Muscle layer of duodenum (tissue), 2 donors: ENCODE data around the gene PAAF1.
A peak's percentile ranks its signal among the peaks of the same experiment; 100 is the strongest.

ENCODE experiments used
- H3K27ac ChIP-seq: one replicate; pipeline ENCODE4 v1.7.0; 2013; ENCODE audit warnings: mild to moderate bottlenecking, low read length
- H3K27me3 ChIP-seq: one replicate; pipeline ENCODE4 v1.7.0; 2013; ENCODE audit warnings: low read depth, mild to moderate bottlenecking, control low read depth, low read length
- H3K36me3 ChIP-seq, 2 donors: one replicate each; pipeline ENCODE4 v1.7.0; 2013; ENCODE audit warnings: low read length in 2 of 2, control low read depth in 1 of 2, mild to moderate bottlenecking in 1 of 2; ENCODE audit not compliant: insufficient read depth in 2 of 2, control insufficient read depth in 1 of 2
- H3K4me1 ChIP-seq, 2 donors: one replicate each; pipeline ENCODE4 v1.7.0; 2013; ENCODE audit warnings: low read length in 2 of 2, mild to moderate bottlenecking in 2 of 2, control low read depth in 1 of 2, moderate library complexity in 1 of 2; ENCODE audit not compliant: insufficient read depth in 2 of 2, control insufficient read depth in 1 of 2
- H3K4me3 ChIP-seq, 2 donors: one replicate each; pipeline ENCODE4 v1.7.0; 2013; ENCODE audit warnings: low read length in 2 of 2, low read depth in 1 of 2, mild to moderate bottlenecking in 1 of 2
- H3K9me3 ChIP-seq, 2 donors: one replicate each; pipeline ENCODE4 v1.7.0; 2013; ENCODE audit warnings: low read length in 2 of 2, control low read depth in 1 of 2, mild to moderate bottlenecking in 1 of 2; ENCODE audit not compliant: control insufficient read depth in 1 of 2
- donor health status: healthy.

The PAAF1 gene

DNA sequence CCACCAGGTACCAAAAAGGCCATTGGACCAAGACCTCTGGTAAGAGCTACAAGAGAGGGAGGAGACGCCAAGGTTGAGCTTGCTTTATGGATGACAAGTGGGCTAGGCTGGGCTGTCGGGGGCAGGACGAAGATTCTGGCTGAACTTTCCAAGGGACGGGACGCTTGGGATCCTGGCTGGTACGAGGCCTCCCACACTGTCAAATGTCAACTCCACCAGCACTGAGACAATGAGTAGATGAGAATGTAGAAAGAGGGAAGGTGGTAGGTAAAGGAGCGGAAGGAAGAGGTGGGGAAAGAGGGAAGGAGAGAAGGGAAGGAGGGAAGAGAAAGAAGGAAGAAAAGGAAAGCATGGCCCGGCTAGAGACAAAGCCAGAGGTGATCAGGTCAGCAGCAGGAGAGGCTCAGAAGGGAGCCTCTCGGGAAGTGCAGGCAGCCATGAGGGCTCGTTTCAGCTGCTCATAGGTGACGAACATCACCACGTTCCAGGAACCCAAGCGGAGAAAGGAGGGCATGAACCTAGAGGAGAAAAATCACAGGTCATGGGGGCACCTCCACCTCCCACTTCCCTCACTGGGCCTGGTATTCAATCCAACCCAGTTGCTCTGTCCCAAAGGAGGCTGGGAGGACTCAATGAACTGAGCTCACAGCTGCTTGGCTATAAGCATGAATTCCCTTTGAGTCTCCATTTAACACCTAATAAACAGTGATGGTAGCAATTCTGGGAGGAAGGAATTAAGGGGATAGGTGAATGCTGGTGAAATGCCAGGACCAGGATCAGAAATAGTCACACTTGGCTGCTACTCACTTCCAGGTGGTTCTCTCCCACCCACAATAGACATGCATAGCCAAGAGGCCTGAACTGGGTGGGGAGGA lies 98.0 kb downstream of the PAAF1 start:
- H3K27me3 ChIP-seq = no peaks in the 10 kb centered on the region
- H3K9me3 ChIP-seq = no peaks in the 10 kb centered on the region
- no peak overlapping the region for H3K4me3 ChIP-seq
- no peak overlapping the region for H3K27ac ChIP-seq
- peaks cover 32 to 36% of the 10 kb centered on the region in 2 donors for H3K36me3 ChIP-seq
- peaks cover 0 to 4% of the 10 kb centered on the region in 2 donors for H3K4me1 ChIP-seq

DNA sequence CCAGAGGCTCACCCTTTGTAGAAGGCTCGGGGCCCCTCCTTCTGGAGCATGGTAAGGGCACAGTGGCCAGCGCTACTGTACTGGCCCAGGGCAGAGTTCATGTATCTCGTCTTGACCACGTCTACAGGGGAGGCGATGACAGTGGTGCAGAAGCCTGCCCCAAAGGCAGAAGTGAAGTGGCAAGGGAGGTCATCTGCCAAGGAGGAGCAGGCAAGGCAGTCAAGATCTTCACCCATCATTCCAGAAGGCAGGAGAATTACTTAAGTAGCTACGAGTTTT lies 98.6 kb downstream of the PAAF1 start:
- Histone ChIP-seq H3K27me3 (no peaks in the 10 kb centered on the region), H3K9me3 (no peaks in the 10 kb centered on the region), H3K4me1 (peaks cover 3 to 4% of the 10 kb centered on the region in 2 donors), H3K36me3 (peaks cover 32 to 36% of the 10 kb centered on the region in 2 donors), H3K27ac (no peak overlapping the region), H3K4me3 (no peak overlapping the region)

DNA sequence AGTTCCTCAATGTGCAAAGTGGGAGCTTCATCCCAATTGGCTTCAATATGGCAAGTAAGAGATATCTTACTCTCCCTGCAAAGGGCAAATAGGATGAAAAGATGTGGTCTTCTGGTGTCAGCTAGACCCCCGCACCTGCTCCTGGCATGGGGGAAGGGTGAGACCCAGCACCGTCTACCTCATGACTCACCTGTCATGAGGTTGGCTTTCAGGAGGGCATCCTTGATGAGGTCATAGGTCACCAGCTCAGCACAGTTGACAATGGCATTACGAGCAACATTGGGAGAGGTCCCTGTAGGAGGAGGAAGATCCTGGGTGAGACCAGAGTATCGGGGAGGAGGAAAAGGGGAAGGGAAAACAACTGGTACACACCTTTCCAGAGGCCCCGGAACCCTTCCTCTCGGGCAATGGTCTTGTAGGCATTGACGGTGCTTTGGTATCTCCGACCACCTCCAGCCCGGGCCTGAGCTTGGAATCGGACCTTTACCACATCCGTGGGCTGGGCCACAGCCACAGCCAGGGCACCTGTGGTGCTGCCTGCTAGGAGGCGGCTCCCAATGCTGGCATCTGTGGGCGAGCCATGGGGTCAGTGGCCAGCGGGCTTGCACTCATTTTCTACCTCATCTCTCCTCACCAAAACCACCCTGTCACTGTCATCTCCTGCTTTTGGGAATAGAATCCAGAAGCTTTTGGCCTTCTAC lies 99.8 kb downstream of the PAAF1 start:
- no peaks in the 10 kb centered on the region for H3K27me3 ChIP-seq
- peaks cover 9 to 12% of the 10 kb centered on the region in 2 donors for H3K4me1 ChIP-seq
- peaks cover 32 to 36% of the 10 kb centered on the region in 2 donors for H3K36me3 ChIP-seq
- H3K27ac ChIP-seq = no peak overlapping the region
- H3K4me3 ChIP-seq = no peak overlapping the region
- H3K9me3 ChIP-seq = no peaks in the 10 kb centered on the region

DNA sequence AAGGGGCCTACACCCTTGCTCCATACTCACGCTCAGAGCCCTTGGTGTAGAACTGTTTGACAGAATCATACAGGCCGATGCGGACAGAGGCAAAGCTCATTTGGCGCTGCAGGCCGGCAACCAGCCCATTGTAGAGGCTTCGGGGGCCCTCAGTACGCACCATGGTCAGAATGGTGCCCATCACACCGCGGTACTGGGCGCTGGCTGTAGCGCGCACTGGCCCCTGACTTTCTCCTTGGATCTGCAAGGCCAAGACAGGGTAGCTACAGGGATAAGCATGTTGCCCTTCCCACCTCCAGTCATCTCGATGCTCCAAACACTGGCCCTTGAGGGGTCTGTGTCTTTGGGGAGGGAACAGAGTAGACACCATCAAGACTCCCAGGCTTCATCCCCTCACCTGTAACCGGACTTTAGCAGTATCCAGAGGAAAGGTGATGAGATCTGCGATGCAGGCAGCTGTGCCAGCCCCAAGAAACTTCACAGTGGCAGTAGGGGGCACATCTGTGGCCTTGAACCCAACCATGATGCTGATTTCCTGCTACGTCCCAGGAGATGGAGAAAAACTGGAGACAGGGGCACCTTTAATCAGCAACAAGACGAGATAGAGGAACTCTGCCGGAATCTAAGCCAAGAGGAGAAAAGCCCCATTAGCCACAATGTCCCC lies 101.2 kb downstream of the PAAF1 start:
- peaks cover 13 to 14% of the 10 kb centered on the region in 2 donors for H3K4me1 ChIP-seq
- H3K27me3 ChIP-seq = no peaks in the 10 kb centered on the region
- no peaks in the 10 kb centered on the region for H3K9me3 ChIP-seq
- H3K27ac ChIP-seq = no peak overlapping the region
- H3K4me3 ChIP-seq = no peak overlapping the region
- peaks cover 32 to 36% of the 10 kb centered on the region in 2 donors for H3K36me3 ChIP-seq

DNA sequence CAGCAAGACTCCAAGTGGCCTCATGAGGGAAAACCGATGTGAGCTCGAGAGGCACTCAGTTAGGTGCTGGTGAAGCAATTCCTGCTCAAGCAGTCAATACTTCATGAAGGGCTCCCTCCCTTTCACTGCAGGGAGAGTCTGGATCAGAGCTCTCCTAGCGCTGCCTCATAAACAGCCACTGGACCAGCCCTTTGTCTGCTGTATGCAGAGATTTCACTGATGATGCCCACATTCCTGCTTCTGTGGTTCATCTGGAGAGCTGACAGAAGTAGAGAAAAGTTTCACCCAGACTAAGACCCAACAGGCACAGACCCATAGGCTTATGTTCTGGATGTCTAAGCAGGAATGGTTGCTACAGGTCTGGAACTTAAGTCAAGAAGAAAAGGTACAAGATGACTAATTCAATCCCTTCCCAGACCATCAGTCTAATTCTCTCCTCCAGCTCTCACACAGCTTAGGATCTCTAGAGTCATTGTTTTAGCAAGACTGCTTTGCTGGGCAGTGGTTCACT lies 101.8 kb downstream of the PAAF1 start:
- Histone ChIP-seq H3K4me3 (no peak overlapping the region), H3K9me3 (no peaks in the 10 kb centered on the region), H3K27ac (no peak overlapping the region), H3K27me3 (no peaks in the 10 kb centered on the region), H3K4me1 (peaks cover 14 to 16% of the 10 kb centered on the region in 2 donors), H3K36me3 (peaks cover 32 to 36% of the 10 kb centered on the region in 2 donors)

DNA sequence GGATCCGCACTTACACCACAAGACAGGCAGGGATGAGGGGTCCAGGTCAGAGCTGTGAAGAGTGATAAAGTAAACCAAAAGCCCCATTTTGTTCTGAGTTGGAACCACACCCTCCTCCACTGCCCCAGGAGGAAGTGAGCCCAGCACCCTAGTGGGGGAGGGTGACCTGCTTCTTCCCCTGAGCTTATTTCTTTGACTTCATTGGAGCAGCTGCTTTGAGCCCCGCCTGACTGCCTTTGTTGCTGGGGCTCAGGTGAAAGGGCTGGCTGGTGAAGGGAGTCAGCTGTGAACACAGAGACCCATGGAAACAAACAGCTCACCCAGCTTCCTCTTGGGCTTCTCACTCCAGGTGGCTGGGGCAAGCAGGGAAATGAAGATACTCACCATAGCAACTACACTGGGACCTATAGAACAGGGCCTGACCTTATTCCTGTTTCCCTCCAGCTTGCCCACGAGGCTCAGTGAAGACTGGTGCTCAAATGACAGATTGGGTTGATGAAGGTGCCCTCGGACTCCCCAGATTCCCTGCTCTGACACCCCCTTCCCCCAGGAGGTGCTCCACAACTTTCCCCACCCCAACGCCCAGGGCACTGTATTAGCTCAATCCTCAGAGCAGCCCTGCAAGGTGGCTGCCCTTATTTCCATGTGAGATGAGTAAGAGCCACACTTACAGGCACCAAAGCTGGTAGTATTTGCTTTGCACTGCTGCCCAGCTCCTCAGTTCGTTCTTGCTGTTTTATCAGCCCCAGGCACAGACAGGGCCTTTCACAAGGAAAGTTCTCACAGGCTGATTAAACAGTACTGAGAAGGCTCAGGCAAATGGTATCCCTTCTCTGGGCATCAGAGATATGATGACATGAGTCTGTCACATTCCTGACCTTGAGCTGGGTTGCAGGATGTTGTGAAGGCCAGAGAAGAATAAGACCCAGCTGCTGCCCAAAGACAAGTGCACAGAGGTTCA lies 103.5 kb downstream of the PAAF1 start:
- Histone ChIP-seq H3K4me3 (peak overlapping the region in 1 of 2 donors; percentile 64), H3K27ac (peak overlapping the region; percentile 81), H3K36me3 (peaks cover 27% of the 10 kb centered on the region in 2 donors), H3K27me3 (no peaks in the 10 kb centered on the region), H3K9me3 (no peaks in the 10 kb centered on the region), H3K4me1 (peaks cover 14 to 15% of the 10 kb centered on the region in 2 donors)
